GM23338 (cell line): Measurements from ENCODE around the gene RPH3AL.
"Not testable (repeated sequence)": the region's sequence is repeated elsewhere in the genome, so short reads cannot be mapped to it uniquely, and the experiment has no call there.

Experiments
- CREB1 ChIP-seq: fragments of 250-450 bp; sonication (Bioruptor Pico); IDR thresholded peaks from 2 replicates; pipeline ENCODE4 v1.5.0; 2020; ENCODE audit warnings: low read depth, mild to moderate bottlenecking, moderate library complexity
- CTCF ChIP-seq, 2 experiments: fragments of 200-600 bp in 1 of 2; sonication (generic) in 1 of 2; conservative IDR thresholded peaks; 2 replicates each; pipeline versions ENCODE4 v1.5.1 to v1.6.1; 2016 to 2017; ENCODE audit warnings: antibody characterized with exemption in 2 of 2, low read depth in 2 of 2, mild to moderate bottlenecking in 2 of 2, moderate library complexity in 1 of 2
- EZH2 ChIP-seq: fragments of 200-600 bp; sonication (generic); IDR thresholded peaks from one replicate; pipeline ENCODE4 v1.8.0; 2017; ENCODE audit warnings: antibody characterized with exemption, mild to moderate bottlenecking, low read depth; ENCODE audit not compliant: unreplicated experiment
- EZH2phosphoT487 ChIP-seq: fragments of 200-600 bp; sonication (generic); IDR thresholded peaks from one replicate; pipeline ENCODE4 v1.8.1; 2018; ENCODE audit warnings: antibody characterized with exemption; ENCODE audit not compliant: unreplicated experiment
- JUNB ChIP-seq: IDR thresholded peaks from one replicate; pipeline ENCODE4 v1.6.1; 2016; ENCODE audit warnings: antibody characterized with exemption; ENCODE audit not compliant: unreplicated experiment
- NANOG ChIP-seq: IDR thresholded peaks from 2 replicates; pipeline ENCODE4 v1.6.1; 2016; ENCODE audit warnings: antibody characterized with exemption, borderline replicate concordance
- POLR2AphosphoS5 ChIP-seq: IDR thresholded peaks from 2 replicates; pipeline ENCODE4 v1.6.1; 2016; ENCODE audit warnings: antibody characterized with exemption, low read depth
- REST ChIP-seq: IDR thresholded peaks from one replicate; pipeline ENCODE4 v1.6.1; 2018; ENCODE audit warnings: antibody characterized with exemption; ENCODE audit not compliant: unreplicated experiment
- STAT1 ChIP-seq: IDR thresholded peaks from one replicate; pipeline ENCODE4 v1.6.1; 2016; ENCODE audit warnings: antibody characterized with exemption; ENCODE audit not compliant: unreplicated experiment
- ZNF114 ChIP-seq: fragments of 250-450 bp; sonication (Bioruptor Pico); IDR thresholded peaks from 2 replicates; pipeline ENCODE4 v1.5.0; 2020; ENCODE audit warnings: mild to moderate bottlenecking, moderate library complexity

DNA sequence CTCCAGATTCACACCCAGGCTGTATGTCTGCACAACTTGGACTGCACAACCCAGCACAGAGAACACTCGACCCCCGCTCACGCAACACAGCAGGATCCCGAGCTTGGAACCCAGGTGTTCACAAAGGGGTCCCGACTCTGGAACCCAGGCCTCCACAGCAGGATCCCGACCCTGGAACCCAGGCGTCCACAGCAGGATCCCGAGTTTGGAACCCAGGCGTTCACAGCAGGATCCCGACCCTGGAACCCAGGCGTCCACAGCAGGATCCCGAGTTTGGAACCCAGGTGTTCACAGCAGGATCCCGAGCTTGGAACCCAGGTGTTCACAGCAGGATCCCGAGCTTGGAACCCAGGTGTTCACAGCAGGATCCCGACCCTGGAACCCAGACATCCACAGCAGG, 154.4 kb downstream of the RPH3AL start:
- TF ChIP-seq CTCF (conservative IDR thresholded peaks at IDR 0.05; ENCODE audit: low read depth in 2 of 2); EZH2; JUNB; EZH2phosphoT487; NANOG; POLR2AphosphoS5; ZNF114 (CRISPR knock-in tag); CREB1; REST; STAT1: not testable (repeated sequence)
